HepG2 (cell line): Measurements from ENCODE around the gene ACSS2. TPM values are rescaled to one million over a fixed set of nuclear protein-coding genes. Genes with fewer than 3 reads are reported as not detected.

Experiments
- AGO2 ChIP-seq: fragments of 200-400 bp; formaldehyde crosslinking; optimal IDR thresholded peaks from 2 replicates; pipeline ENCODE3; 2017; ENCODE audit warnings: mild to moderate bottlenecking, low read depth, low read length, moderate library complexity
- CBX2 ChIP-seq, 2 experiments: fragments of 200-600 bp in 1 of 2; sonication (generic); formaldehyde crosslinking in 1 of 2; IDR thresholded peaks; 2 replicates each; pipeline versions ENCODE4 v1.7.0 to v1.8.1; 2018 to 2022; ENCODE audit warnings: low read depth in 2 of 2, low read length in 1 of 2, mild to moderate bottlenecking in 1 of 2, missing genetic modification reagents in 1 of 2
- CREB1 ChIP-seq, 2 experiments: fragments of 450-650 bp in 1 of 2; IDR thresholded peaks; 2 replicates each; pipeline ENCODE4 v1.6.1; 2016 to 2017; ENCODE audit warnings: control low read depth in 1 of 2, mild to moderate bottlenecking in 1 of 2, missing compliant biosample characterization in 1 of 2, missing genetic modification characterization in 1 of 2
- EEA1 ChIP-seq: sonication (generic); formaldehyde crosslinking; IDR thresholded peaks from 2 replicates; pipeline ENCODE4 v1.5.1; 2020; ENCODE audit warnings: mild to moderate bottlenecking, missing genetic modification reagents, borderline replicate concordance
- HMGA1 ChIP-seq: sonication (generic); formaldehyde crosslinking; conservative IDR thresholded peaks from 2 replicates; pipeline ENCODE4 v1.4.0; 2020; ENCODE audit warnings: missing genetic modification reagents
- KLF6 ChIP-seq: IDR thresholded peaks from 2 replicates; pipeline ENCODE4 v1.8.0; 2016; ENCODE audit warnings: missing biosample characterization, missing genetic modification reagents
- NR2F1 ChIP-seq, 2 experiments: fragments of 450-650 bp in 1 of 2; formaldehyde crosslinking in 1 of 2; IDR thresholded peaks; 2 replicates each; pipeline versions ENCODE4 v1.5.0 to v1.6.1; 2016 to 2020; ENCODE audit warnings: mild to moderate bottlenecking in 1 of 2, missing compliant biosample characterization in 1 of 2, missing genetic modification reagents in 1 of 2, moderate library complexity in 1 of 2
- PHB2 ChIP-seq: fragments of 450-650 bp; IDR thresholded peaks from 2 replicates; pipeline ENCODE4 v1.6.1; 2018; ENCODE audit not compliant: partially characterized antibody
- PHF5A ChIP-seq: IDR thresholded peaks from one replicate; pipeline ENCODE4 v1.6.1; 2018; ENCODE audit warnings: low read depth, missing genetic modification reagents; ENCODE audit not compliant: unreplicated experiment
- RARG ChIP-seq: sonication (generic); formaldehyde crosslinking; IDR thresholded peaks from 2 replicates; pipeline ENCODE4 v1.4.0; 2020; ENCODE audit warnings: low read depth, mild to moderate bottlenecking, missing genetic modification reagents
- RFX5 ChIP-seq: IDR thresholded peaks from 2 replicates; pipeline ENCODE4 v1.6.1; 2011; ENCODE audit warnings: low read depth, low read length, improper control_type of control experiment
- SNRNP70 ChIP-seq: fragments of 200-400 bp; formaldehyde crosslinking; IDR thresholded peaks from 2 replicates; pipeline ENCODE4 v1.6.1; 2017; ENCODE audit warnings: mild to moderate bottlenecking, low read depth, low read length, moderate library complexity
- SRF ChIP-seq: IDR thresholded peaks from 2 replicates; pipeline ENCODE4 v1.6.1; 2011; ENCODE audit warnings: mild to moderate bottlenecking, low read depth, low read length, moderate library complexity
- SYNCRIP ChIP-seq: fragments of 200-400 bp; formaldehyde crosslinking; IDR thresholded peaks from 2 replicates; pipeline ENCODE4 v1.6.1; 2018; ENCODE audit warnings: mild to moderate bottlenecking, low read depth, low read length; ENCODE audit not compliant: insufficient read depth
- TAF1 ChIP-seq: sonication (generic); formaldehyde crosslinking; IDR thresholded peaks from 2 replicates; pipeline ENCODE4 v1.4.0; 2020; ENCODE audit warnings: missing genetic modification reagents
- YY1 ChIP-seq: IDR thresholded peaks from 2 replicates; pipeline ENCODE4 v1.6.1; 2011; ENCODE audit warnings: low read length, low read depth, moderate library complexity, mild to moderate bottlenecking; ENCODE audit not compliant: insufficient read depth, insufficient replicate concordance
- ZNF10 ChIP-seq: sonication (generic); formaldehyde crosslinking; IDR thresholded peaks from 2 replicates; pipeline ENCODE4 v1.4.0; 2020; ENCODE audit warnings: mild to moderate bottlenecking, low read depth, missing genetic modification reagents, borderline replicate concordance
- ZNF367 ChIP-seq: sonication (generic); formaldehyde crosslinking; IDR thresholded peaks from 2 replicates; pipeline ENCODE4 v1.4.0; 2020; ENCODE audit warnings: missing genetic modification reagents, borderline replicate concordance
- ZNF558 ChIP-seq: sonication (generic); formaldehyde crosslinking; IDR thresholded peaks from 2 replicates; pipeline ENCODE4 v1.9.0; 2022; ENCODE audit warnings: mild to moderate bottlenecking, missing genetic modification reagents, borderline replicate concordance
- ZNF775 ChIP-seq: sonication (generic); formaldehyde crosslinking; IDR thresholded peaks from 2 replicates; pipeline ENCODE4 v1.4.0; 2020; ENCODE audit warnings: missing genetic modification reagents, mild to moderate bottlenecking, moderate library complexity, borderline replicate concordance
- ZNF790 ChIP-seq: sonication (generic); formaldehyde crosslinking; IDR thresholded peaks from 2 replicates; pipeline ENCODE4 v1.8.0; 2022; ENCODE audit warnings: missing genetic modification reagents, mild to moderate bottlenecking, borderline replicate concordance
- polyA plus RNA-seq, 8 experiments: library from polyadenylated mRNA; depleted of rRNA in 3 of 8; stranded (reverse) in 7 of 8; unstranded in 1 of 8; fragments of >200 nt; fragmentation: Illumina TruSeq in 4 of 8; extraction: Trizol in 4 of 8; gene quantifications; 2 replicates each; pipeline versions ENCODE4 v1.2.1 to v1.2.3, GENCODE V29; 2011 to 2016; ENCODE audit warnings: low read depth in 4 of 8, missing spikeins in 1 of 8, mixed read lengths in 1 of 8; ENCODE audit not compliant: insufficient read depth in 1 of 8
- total RNA-seq, 5 experiments: library from RNA; depleted of rRNA; stranded (reverse); fragments of >200 nt; fragmentation: Illumina TruSeq; extraction: Trizol; gene quantifications; 2 replicates each; pipeline ENCODE4 v1.2.3, GENCODE V29; 2016; ENCODE audit warnings: low read depth in 1 of 5
- TF ChIP-seq, protein P1 (sequence below): sonication (generic); formaldehyde crosslinking; IDR thresholded peaks from 2 replicates; pipeline ENCODE4 v1.5.0; 2020; ENCODE audit warnings: mild to moderate bottlenecking, missing genetic modification reagents
- TF ChIP-seq, protein P2 (sequence below): sonication (generic); formaldehyde crosslinking; conservative IDR thresholded peaks from 2 replicates; pipeline ENCODE4 v1.5.0; 2020; ENCODE audit warnings: missing genetic modification reagents
- TF ChIP-seq, protein P3 (sequence below): sonication (generic); formaldehyde crosslinking; conservative IDR thresholded peaks from 2 replicates; pipeline ENCODE4 v1.4.0; 2020; ENCODE audit warnings: missing genetic modification reagents

Gene ACSS2
- total and polyA plus RNA-seq, 2 of the 13 experiments (the other 11 are each of a cell fraction or from before 2014, with no cell fraction given) = 72.8 to 89.7 TPM

DNA sequence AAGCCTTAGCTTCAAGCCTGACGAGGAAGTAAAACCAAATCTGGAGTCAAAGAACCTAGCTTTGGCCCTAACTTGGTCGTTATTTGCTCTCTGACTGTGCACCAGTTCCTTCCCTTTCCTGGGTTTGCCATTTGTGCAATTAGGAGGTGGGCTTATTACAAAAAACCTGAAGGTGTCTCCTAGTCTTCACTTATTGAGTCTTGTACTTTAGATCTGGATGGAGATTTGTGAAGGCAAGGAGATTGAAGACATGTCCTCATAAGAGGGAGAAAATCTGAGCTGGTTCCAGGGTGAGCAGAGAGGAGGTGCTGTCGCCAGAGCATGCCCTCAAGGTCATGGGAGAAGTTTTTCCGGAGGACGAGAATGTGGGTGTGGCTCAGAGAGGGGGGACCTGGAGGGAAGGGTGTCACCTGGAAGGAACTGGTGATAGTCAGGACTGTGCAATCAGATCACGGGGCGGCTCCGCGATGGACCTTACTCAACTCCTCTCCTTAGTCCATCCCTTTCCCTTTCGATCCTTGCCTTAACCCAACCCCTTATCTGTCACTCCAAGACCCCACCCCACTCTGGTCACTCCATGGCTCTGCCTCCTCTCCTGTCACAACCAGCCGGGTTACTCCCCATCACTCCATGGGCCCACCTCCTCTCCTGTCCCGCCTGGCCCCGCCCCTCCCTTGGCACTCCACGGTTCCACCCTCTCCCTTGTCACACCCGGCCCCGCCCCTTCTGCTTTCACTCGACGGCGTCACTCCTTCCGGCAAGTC is 588 bp upstream of the ACSS2 start (continued):
- TF ChIP-seq, protein P1, sequence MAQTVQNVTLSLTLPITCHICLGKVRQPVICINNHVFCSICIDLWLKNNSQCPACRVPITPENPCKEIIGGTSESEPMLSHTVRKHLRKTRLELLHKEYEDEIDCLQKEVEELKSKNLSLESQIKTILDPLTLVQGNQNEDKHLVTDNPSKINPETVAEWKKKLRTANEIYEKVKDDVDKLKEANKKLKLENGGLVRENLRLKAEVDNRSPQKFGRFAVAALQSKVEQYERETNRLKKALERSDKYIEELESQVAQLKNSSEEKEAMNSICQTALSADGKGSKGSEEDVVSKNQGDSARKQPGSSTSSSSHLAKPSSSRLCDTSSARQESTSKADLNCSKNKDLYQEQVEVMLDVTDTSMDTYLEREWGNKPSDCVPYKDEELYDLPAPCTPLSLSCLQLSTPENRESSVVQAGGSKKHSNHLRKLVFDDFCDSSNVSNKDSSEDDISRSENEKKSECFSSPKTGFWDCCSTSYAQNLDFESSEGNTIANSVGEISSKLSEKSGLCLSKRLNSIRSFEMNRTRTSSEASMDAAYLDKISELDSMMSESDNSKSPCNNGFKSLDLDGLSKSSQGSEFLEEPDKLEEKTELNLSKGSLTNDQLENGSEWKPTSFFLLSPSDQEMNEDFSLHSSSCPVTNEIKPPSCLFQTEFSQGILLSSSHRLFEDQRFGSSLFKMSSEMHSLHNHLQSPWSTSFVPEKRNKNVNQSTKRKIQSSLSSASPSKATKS (CRISPR knock-in tag) = no peak
- TF ChIP-seq ZNF775 = no peak
- no peak for TF ChIP-seq EEA1 (CRISPR knock-in tag)
- TF ChIP-seq, protein P2, sequence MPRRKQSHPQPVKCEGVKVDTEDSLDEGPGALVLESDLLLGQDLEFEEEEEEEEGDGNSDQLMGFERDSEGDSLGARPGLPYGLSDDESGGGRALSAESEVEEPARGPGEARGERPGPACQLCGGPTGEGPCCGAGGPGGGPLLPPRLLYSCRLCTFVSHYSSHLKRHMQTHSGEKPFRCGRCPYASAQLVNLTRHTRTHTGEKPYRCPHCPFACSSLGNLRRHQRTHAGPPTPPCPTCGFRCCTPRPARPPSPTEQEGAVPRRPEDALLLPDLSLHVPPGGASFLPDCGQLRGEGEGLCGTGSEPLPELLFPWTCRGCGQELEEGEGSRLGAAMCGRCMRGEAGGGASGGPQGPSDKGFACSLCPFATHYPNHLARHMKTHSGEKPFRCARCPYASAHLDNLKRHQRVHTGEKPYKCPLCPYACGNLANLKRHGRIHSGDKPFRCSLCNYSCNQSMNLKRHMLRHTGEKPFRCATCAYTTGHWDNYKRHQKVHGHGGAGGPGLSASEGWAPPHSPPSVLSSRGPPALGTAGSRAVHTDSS (CRISPR knock-in tag) = no peak
- peak; percentile 42 for TF ChIP-seq TAF1 (CRISPR knock-in tag)
- TF ChIP-seq AGO2 = no peak
- no peak for TF ChIP-seq ZNF367 (CRISPR knock-in tag)
- TF ChIP-seq SRF = no peak
- TF ChIP-seq PHB2 = no peak
- TF ChIP-seq HMGA1 (CRISPR knock-in tag) = no peak
- TF ChIP-seq NR2F1 (CRISPR knock-in tag; IDR thresholded peaks at IDR 0.05) = peak in 1 of 2 experiments; percentile 50; a peak in 2 of 4 replicates
- 0 out of 2 replicates have a peak, but pooled peaks have one; percentile 4 for TF ChIP-seq ZNF790
- TF ChIP-seq KLF6 (CRISPR knock-in tag) = no peak; the same call in 1 of the 2 replicates
- TF ChIP-seq RARG = no peak
- TF ChIP-seq, protein P3, sequence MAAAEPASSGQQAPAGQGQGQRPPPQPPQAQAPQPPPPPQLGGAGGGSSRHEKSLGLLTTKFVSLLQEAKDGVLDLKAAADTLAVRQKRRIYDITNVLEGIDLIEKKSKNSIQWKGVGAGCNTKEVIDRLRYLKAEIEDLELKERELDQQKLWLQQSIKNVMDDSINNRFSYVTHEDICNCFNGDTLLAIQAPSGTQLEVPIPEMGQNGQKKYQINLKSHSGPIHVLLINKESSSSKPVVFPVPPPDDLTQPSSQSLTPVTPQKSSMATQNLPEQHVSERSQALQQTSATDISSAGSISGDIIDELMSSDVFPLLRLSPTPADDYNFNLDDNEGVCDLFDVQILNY (CRISPR knock-in tag) = no peak
- peak; percentile 14; the same call in 1 of the 2 replicates for TF ChIP-seq ZNF558 (CRISPR knock-in tag)
- TF ChIP-seq CREB1 (IDR thresholded peaks at IDR 0.05) = peak; percentile 87
- TF ChIP-seq CREB1 (CRISPR knock-in tag; IDR thresholded peaks at IDR 0.05) = peak; percentile 80
- no peak for TF ChIP-seq PHF5A (CRISPR knock-in tag)
- TF ChIP-seq RFX5 = 0 out of 2 replicates have a peak, but pooled peaks have one; percentile 22
- TF ChIP-seq SYNCRIP = no peak
- no peak for TF ChIP-seq CBX2 (IDR thresholded peaks at IDR 0.05; ENCODE audit: low read depth, low read length)
- TF ChIP-seq CBX2 (CRISPR knock-in tag; IDR thresholded peaks at IDR 0.05; ENCODE audit: low read depth) = no peak
- no peak for TF ChIP-seq ZNF10
- TF ChIP-seq SNRNP70 = no peak
- no peak for TF ChIP-seq YY1
